ENCODE data around the gene PTPRF. TPM values are rescaled to one million over a fixed set of nuclear protein-coding genes. Genes with fewer than 3 reads are reported as not detected.
"Not testable (repeated sequence)": the region's sequence is repeated elsewhere in the genome, so short reads cannot be mapped to it uniquely, and the experiment has no call there.

The PTPRF gene
- total RNA-seq, 1 donor from 2014 or later, result 10.4 TPM

- not testable (repeated sequence) for H3K9ac ChIP-seq (ENCODE audit: low read depth in 1 of 3, low read length in 3 of 3); H3K4me3 ChIP-seq (ENCODE audit: low read length in 3 of 3); H3K4me1 ChIP-seq (ENCODE audit: control insufficient read depth in 3 of 3, insufficient read depth in 3 of 3, low read length in 3 of 3)
Measured at GRCh38 chr1:43501806-43502205, 28.9 kb upstream of the PTPRF start.

DNA sequence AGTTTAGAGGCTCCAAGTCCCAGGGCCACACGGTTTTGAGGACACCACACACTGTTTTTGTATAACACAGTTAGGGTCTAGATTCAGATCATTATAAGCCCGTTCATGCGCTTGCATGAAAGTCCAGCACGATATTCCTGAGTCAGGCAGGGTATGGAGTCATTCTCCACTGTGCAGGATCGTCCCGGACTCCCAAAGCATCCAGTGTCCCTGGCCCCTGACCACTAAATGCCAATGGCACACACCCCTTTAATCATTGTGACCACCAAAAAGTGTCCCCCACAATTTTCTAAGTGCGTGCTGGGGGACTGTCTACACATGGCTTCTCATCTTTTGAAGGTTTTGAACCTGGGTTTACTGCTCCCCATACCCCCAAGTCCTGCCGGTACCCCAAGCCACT is 27.1 kb upstream of the PTPRF start:
- Histone ChIP-seq H3K27me3 (ENCODE audit: control insufficient read depth in 3 of 3, insufficient read depth in 3 of 3, low read length in 3 of 3) (peaks cover 0 to 13% (median 7%) of the 10 kb centered on the region in 3 donors), H3K9ac (ENCODE audit: low read depth in 1 of 3, low read length in 3 of 3) (no peak overlapping the region), H3K4me3 (ENCODE audit: low read length in 3 of 3) (no peak overlapping the region), H3K36me3 (ENCODE audit: control insufficient read depth in 3 of 3, insufficient read depth in 3 of 3, low read length in 3 of 3) (no peaks in the 10 kb centered on the region), H3K4me1 (ENCODE audit: control insufficient read depth in 3 of 3, insufficient read depth in 3 of 3, low read length in 3 of 3) (peaks cover 0 to 3% (median 0%) of the 10 kb centered on the region in 3 donors), H3K27ac (ENCODE audit: low read depth, low read length) (no peak overlapping the region), H3K9me3 (ENCODE audit: control insufficient read depth in 3 of 3, low read length in 3 of 3) (no peaks in the 10 kb centered on the region)

More at GRCh38 chr1:43501806-43502205, 28.9 kb upstream of the PTPRF start:
- H3K27me3 ChIP-seq (ENCODE audit: control insufficient read depth in 3 of 3, insufficient read depth in 3 of 3, low read length in 3 of 3); H3K9me3 ChIP-seq (ENCODE audit: control insufficient read depth in 3 of 3, low read length in 3 of 3); H3K27ac ChIP-seq (ENCODE audit: low read depth, low read length); H3K36me3 ChIP-seq (ENCODE audit: control insufficient read depth in 3 of 3, insufficient read depth in 3 of 3, low read length in 3 of 3): not testable (repeated sequence)

DNA sequence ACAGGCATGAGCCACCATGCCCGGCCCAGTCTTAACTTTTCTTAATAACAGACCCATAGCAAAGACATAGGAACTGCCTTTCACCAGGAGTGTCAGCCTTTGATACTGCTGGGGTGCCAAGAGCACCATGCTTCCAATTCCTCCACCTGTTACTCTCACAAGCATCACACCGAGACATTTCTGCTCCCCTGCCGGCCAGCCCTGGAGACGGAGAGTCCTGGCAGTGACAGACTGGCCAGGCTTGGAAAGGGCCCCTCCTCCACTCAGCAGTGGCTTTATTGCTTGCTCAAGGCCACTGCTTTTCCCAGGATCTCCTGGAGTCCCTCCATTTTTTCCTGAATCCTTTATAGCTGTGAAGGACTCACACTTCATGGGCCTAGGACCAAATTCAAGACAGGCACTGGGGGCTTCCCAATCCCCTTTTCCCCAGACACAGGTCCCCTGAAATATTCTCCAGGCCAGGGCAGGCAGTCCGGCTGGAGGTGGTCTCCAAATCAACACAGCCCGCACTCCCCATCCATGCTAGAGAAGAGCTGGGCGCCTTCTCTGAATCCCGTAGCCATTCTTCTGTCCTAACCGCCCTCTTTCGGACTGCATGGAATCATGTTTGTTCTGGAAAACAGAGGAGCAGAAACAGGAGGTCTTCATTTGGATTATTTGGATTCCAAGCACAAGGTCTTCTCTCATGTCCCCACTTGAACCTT is 25.5 kb upstream of the PTPRF start:
- Histone ChIP-seq H3K27me3 (ENCODE audit: control insufficient read depth in 3 of 3, insufficient read depth in 3 of 3, low read length in 3 of 3) (peaks cover 3 to 13% (median 7%) of the 10 kb centered on the region in 3 donors), H3K4me3 (ENCODE audit: low read length in 3 of 3) (no peak overlapping the region), H3K4me1 (ENCODE audit: control insufficient read depth in 3 of 3, insufficient read depth in 3 of 3, low read length in 3 of 3) (peaks cover 0 to 3% (median 0%) of the 10 kb centered on the region in 3 donors), H3K36me3 (ENCODE audit: control insufficient read depth in 3 of 3, insufficient read depth in 3 of 3, low read length in 3 of 3) (no peaks in the 10 kb centered on the region), H3K9me3 (ENCODE audit: control insufficient read depth in 3 of 3, low read length in 3 of 3) (no peaks in the 10 kb centered on the region), H3K9ac (ENCODE audit: low read depth in 1 of 3, low read length in 3 of 3) (peak overlapping the region in 1 of 3 donors; percentile 40), H3K27ac (ENCODE audit: low read depth, low read length) (no peak overlapping the region)

- Histone ChIP-seq H3K9ac (ENCODE audit: low read depth in 1 of 3, low read length in 3 of 3) (no peak overlapping the region), H3K27me3 (ENCODE audit: control insufficient read depth in 3 of 3, insufficient read depth in 3 of 3, low read length in 3 of 3) (peaks cover 3 to 13% (median 7%) of the 10 kb centered on the region in 3 donors), H3K27ac (ENCODE audit: low read depth, low read length) (no peak overlapping the region), H3K36me3 (ENCODE audit: control insufficient read depth in 3 of 3, insufficient read depth in 3 of 3, low read length in 3 of 3) (no peaks in the 10 kb centered on the region), H3K9me3 (ENCODE audit: control insufficient read depth in 3 of 3, low read length in 3 of 3) (no peaks in the 10 kb centered on the region), H3K4me3 (ENCODE audit: low read length in 3 of 3) (no peak overlapping the region), H3K4me1 (ENCODE audit: control insufficient read depth in 3 of 3, insufficient read depth in 3 of 3, low read length in 3 of 3) (peaks cover 0 to 3% (median 0%) of the 10 kb centered on the region in 3 donors)
Measured at GRCh38 chr1:43506233-43506632, 24.4 kb upstream of the PTPRF start.

DNA sequence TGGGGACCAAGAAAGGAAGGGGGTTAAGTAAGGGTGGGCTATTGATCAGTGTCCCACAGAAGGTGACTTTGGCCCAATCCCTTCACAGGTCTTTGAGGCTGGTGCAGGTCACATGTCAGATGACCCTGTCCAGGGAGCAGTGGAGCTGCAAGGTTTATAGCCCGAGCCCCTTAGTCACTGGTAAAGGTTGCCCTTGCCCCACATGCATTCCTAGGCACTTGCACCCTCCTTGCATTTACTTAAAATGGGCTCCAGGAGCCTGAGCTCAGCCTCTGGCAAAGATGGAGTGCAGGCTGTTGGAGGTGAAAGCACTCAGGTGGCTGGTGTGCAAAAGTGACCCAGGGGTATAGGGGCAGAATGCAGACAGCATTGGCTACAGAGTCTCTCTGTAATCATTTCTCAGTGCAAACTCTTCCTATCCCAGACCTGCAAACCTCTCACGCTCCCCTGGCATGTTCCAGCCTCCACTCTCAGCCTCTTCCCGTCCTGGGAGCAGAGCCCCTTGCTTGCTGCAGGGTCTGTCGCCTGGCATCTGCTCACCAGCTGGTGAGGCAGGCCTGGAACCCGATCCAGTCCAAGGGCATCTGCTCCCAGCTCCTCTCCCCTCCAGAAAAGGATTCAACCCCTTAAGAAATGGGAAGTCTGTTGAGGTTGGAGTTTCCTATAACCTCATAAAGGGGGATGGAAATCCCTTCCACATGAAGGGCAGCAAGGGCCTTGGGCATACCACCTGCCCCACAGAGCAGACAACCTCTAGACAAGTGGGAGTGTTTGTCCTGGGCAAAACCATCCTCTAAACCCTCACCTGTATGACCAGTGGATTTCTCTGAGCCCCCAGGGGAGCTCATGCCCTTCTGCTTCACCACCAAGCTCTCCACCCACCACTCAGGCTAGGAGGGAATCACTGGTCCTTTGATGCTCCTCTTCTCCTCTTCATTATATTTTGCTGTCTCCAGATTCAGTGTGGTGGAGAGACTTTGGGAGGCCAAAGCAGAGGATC is 23.1 kb upstream of the PTPRF start:
- Histone ChIP-seq H3K4me1 (ENCODE audit: control insufficient read depth in 3 of 3, insufficient read depth in 3 of 3, low read length in 3 of 3) (peaks cover 0 to 3% (median 0%) of the 10 kb centered on the region in 3 donors), H3K9me3 (ENCODE audit: control insufficient read depth in 3 of 3, low read length in 3 of 3) (peaks cover 0 to 2% (median 0%) of the 10 kb centered on the region in 3 donors), H3K4me3 (ENCODE audit: low read length in 3 of 3) (no peak overlapping the region), H3K27ac (ENCODE audit: low read depth, low read length) (no peak overlapping the region), H3K27me3 (ENCODE audit: control insufficient read depth in 3 of 3, insufficient read depth in 3 of 3, low read length in 3 of 3) (peaks cover 3 to 13% (median 7%) of the 10 kb centered on the region in 3 donors), H3K36me3 (ENCODE audit: control insufficient read depth in 3 of 3, insufficient read depth in 3 of 3, low read length in 3 of 3) (no peaks in the 10 kb centered on the region), H3K9ac (ENCODE audit: low read depth in 1 of 3, low read length in 3 of 3) (no peak overlapping the region)

GRCh38 chr1:43509007-43509739 is 21.5 kb upstream of the PTPRF start:
- Histone ChIP-seq H3K27me3 (ENCODE audit: control insufficient read depth in 3 of 3, insufficient read depth in 3 of 3, low read length in 3 of 3) (peaks cover 3 to 16% (median 7%) of the 10 kb centered on the region in 3 donors), H3K9me3 (ENCODE audit: control insufficient read depth in 3 of 3, low read length in 3 of 3) (peaks cover 0 to 2% (median 0%) of the 10 kb centered on the region in 3 donors)

GRCh38 chr1:43509740-43510375 is 20.8 kb upstream of the PTPRF start:
- Histone ChIP-seq H3K36me3 (ENCODE audit: control insufficient read depth in 3 of 3, insufficient read depth in 3 of 3, low read length in 3 of 3) (no peaks in the 10 kb centered on the region), H3K9ac (ENCODE audit: low read depth in 1 of 3, low read length in 3 of 3) (no peak overlapping the region), H3K9me3 (ENCODE audit: control insufficient read depth in 3 of 3, low read length in 3 of 3) (peaks cover 0 to 2% (median 0%) of the 10 kb centered on the region in 3 donors), H3K4me1 (ENCODE audit: control insufficient read depth in 3 of 3, insufficient read depth in 3 of 3, low read length in 3 of 3) (peaks cover 0 to 3% (median 0%) of the 10 kb centered on the region in 3 donors), H3K27me3 (ENCODE audit: control insufficient read depth in 3 of 3, insufficient read depth in 3 of 3, low read length in 3 of 3) (peaks cover 3 to 16% (median 7%) of the 10 kb centered on the region in 3 donors), H3K4me3 (ENCODE audit: low read length in 3 of 3) (no peak overlapping the region), H3K27ac (ENCODE audit: low read depth, low read length) (no peak overlapping the region)

More at GRCh38 chr1:43509007-43509739, 21.5 kb upstream of the PTPRF start:
- peaks cover 0 to 3% (median 0%) of the 10 kb centered on the region in 3 donors for H3K4me1 ChIP-seq (ENCODE audit: control insufficient read depth in 3 of 3, insufficient read depth in 3 of 3, low read length in 3 of 3)
- no peak overlapping the region for H3K27ac ChIP-seq (ENCODE audit: low read depth, low read length)
- H3K4me3 ChIP-seq (ENCODE audit: low read length in 3 of 3), result no peak overlapping the region
- no peak overlapping the region for H3K9ac ChIP-seq (ENCODE audit: low read depth in 1 of 3, low read length in 3 of 3)
- H3K36me3 ChIP-seq (ENCODE audit: control insufficient read depth in 3 of 3, insufficient read depth in 3 of 3, low read length in 3 of 3), result no peaks in the 10 kb centered on the region

DNA sequence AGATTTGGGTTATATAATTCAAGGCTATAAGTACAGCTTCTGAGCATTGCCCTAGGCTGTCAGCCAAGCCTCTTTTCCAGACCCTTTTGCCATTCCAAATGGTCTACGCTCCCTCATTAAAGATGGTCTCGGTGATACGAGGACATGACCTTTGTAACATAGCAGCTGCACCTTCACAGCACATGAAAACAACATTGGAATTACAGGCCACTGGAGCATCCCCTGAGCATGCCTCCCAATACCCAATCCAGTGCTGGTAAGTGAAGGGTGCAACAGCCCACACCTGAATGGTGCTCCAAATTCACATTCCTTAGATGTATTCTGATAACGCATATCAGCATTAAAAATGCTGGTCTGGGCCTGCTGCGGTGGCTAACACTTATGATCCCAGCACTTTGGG is 20.1 kb upstream of the PTPRF start:
- Histone ChIP-seq H3K9ac (ENCODE audit: low read depth in 1 of 3, low read length in 3 of 3) (no peak overlapping the region), H3K4me3 (ENCODE audit: low read length in 3 of 3) (no peak overlapping the region), H3K36me3 (ENCODE audit: control insufficient read depth in 3 of 3, insufficient read depth in 3 of 3, low read length in 3 of 3) (no peaks in the 10 kb centered on the region), H3K27me3 (ENCODE audit: control insufficient read depth in 3 of 3, insufficient read depth in 3 of 3, low read length in 3 of 3) (peaks cover 3 to 16% (median 7%) of the 10 kb centered on the region in 3 donors), H3K4me1 (ENCODE audit: control insufficient read depth in 3 of 3, insufficient read depth in 3 of 3, low read length in 3 of 3) (no peaks in the 10 kb centered on the region), H3K27ac (ENCODE audit: low read depth, low read length) (no peak overlapping the region), H3K9me3 (ENCODE audit: control insufficient read depth in 3 of 3, low read length in 3 of 3) (peaks cover 0 to 2% (median 0%) of the 10 kb centered on the region in 3 donors)

GRCh38 chr1:43511394-43511793 is 19.3 kb upstream of the PTPRF start:
- Histone ChIP-seq H3K9me3 (ENCODE audit: control insufficient read depth in 3 of 3, low read length in 3 of 3) (peaks cover 0 to 2% (median 0%) of the 10 kb centered on the region in 3 donors), H3K36me3 (ENCODE audit: control insufficient read depth in 3 of 3, insufficient read depth in 3 of 3, low read length in 3 of 3) (no peaks in the 10 kb centered on the region), H3K4me3 (ENCODE audit: low read length in 3 of 3) (no peak overlapping the region), H3K27ac (ENCODE audit: low read depth, low read length) (no peak overlapping the region), H3K4me1 (ENCODE audit: control insufficient read depth in 3 of 3, insufficient read depth in 3 of 3, low read length in 3 of 3) (no peaks in the 10 kb centered on the region), H3K27me3 (ENCODE audit: control insufficient read depth in 3 of 3, insufficient read depth in 3 of 3, low read length in 3 of 3) (peaks cover 3 to 16% (median 7%) of the 10 kb centered on the region in 3 donors), H3K9ac (ENCODE audit: low read depth in 1 of 3, low read length in 3 of 3) (no peak overlapping the region)
